Keratinocyte (primary cell): ENCODE data around the gene GRAMD4.

ENCODE experiments used
- EZH2 ChIP-seq: IDR thresholded peaks from one replicate; pipeline ENCODE4 v1.6.1; 2012; ENCODE audit warnings: inconsistent platforms, mild to moderate bottlenecking, low read length, moderate library complexity
- TF ChIP-seq, protein P1 (sequence below), 3 experiments: IDR thresholded peaks in 1 of 3; conservative IDR thresholded peaks in 1 of 3; optimal IDR thresholded peaks in 1 of 3; 2 replicates in 2 of 3; 3 replicates in 1 of 3; pipeline versions ENCODE3 to v1.5.1; 2011; ENCODE audit warnings: low read length in 3 of 3, mild to moderate bottlenecking in 3 of 3, moderate library complexity in 2 of 3, control low read depth in 1 of 3, inconsistent platforms in 1 of 3; ENCODE audit not compliant: insufficient read depth in 2 of 3; ENCODE audit errors: extremely low read depth in 1 of 3

DNA sequence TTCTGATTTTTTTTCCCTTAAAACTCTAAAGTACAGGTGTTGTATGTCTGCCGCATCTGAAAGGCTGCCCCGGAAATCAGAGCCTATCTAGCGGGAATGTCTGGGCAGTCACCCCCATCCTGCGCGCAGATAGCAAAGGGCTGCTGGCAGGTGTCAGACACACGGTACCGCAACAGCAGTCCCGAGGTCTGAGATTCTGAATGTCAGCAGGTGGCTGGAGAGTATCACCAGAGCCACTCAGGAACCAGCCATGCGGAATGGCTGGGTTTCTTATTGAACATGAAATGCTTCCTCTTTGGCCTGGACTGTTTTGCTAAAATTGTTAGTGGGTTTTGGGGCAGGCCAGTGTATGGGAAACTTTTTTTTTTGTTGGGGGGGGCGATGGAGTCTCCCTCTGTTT is 64.5 kb downstream of the GRAMD4 start:
- TF ChIP-seq, protein P1, sequence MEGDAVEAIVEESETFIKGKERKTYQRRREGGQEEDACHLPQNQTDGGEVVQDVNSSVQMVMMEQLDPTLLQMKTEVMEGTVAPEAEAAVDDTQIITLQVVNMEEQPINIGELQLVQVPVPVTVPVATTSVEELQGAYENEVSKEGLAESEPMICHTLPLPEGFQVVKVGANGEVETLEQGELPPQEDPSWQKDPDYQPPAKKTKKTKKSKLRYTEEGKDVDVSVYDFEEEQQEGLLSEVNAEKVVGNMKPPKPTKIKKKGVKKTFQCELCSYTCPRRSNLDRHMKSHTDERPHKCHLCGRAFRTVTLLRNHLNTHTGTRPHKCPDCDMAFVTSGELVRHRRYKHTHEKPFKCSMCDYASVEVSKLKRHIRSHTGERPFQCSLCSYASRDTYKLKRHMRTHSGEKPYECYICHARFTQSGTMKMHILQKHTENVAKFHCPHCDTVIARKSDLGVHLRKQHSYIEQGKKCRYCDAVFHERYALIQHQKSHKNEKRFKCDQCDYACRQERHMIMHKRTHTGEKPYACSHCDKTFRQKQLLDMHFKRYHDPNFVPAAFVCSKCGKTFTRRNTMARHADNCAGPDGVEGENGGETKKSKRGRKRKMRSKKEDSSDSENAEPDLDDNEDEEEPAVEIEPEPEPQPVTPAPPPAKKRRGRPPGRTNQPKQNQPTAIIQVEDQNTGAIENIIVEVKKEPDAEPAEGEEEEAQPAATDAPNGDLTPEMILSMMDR (optimal IDR thresholded peaks at IDR 0.05 in 1 of 3, IDR thresholded peaks at IDR 0.05 in 1 of 3, conservative IDR thresholded peaks at IDR 0.05 in 1 of 3; ENCODE audit: extremely low read depth in 1 of 3, insufficient read depth in 2 of 3, low read length in 3 of 3): no peak
- no peak for TF ChIP-seq EZH2
